Neutrophil (primary cell): ENCODE results near the gene SEMA6A.

Experiments used
- H3K27ac ChIP-seq: fragments of 200-600 bp; sonication (generic); 2 replicates; pipeline ENCODE4 v1.5.1; 2016; ENCODE audit warnings: mild to moderate bottlenecking, moderate library complexity
- H3K27me3 ChIP-seq: fragments of 200-600 bp; sonication (generic); 2 replicates; pipeline ENCODE4 v1.6.0; 2016; ENCODE audit warnings: mild to moderate bottlenecking
- H3K36me3 ChIP-seq: fragments of 200-600 bp; sonication (generic); 2 replicates; pipeline ENCODE4 v1.5.1; 2017
- H3K4me1 ChIP-seq, 2 experiments: fragments of 200-600 bp in 1 of 2; sonication (generic) in 1 of 2; 1 replicate in 1 of 2; 2 replicates in 1 of 2; pipeline versions ENCODE4 v1.5.1 to v1.6.1; 2013 to 2016; ENCODE audit warnings: low read depth in 1 of 2, low read length in 1 of 2, mild to moderate bottlenecking in 1 of 2, moderate library complexity in 1 of 2; ENCODE audit not compliant: control insufficient read depth in 1 of 2, insufficient read depth in 1 of 2
- H3K4me3 ChIP-seq, 2 experiments: fragments of 200-600 bp in 1 of 2; sonication (generic) in 1 of 2; 1 replicate in 1 of 2; 2 replicates in 1 of 2; pipeline ENCODE4 v1.5.1; 2013 to 2016; ENCODE audit warnings: low read depth in 1 of 2, low read length in 1 of 2, mild to moderate bottlenecking in 1 of 2, moderate library complexity in 1 of 2
- H3K9me3 ChIP-seq: fragments of 200-600 bp; sonication (generic); 2 replicates; pipeline ENCODE4 v1.5.1; 2016
- TF ChIP-seq, protein P1 (sequence below): fragments of 200-600 bp; sonication (generic); IDR thresholded peaks from 2 replicates; pipeline ENCODE4 v1.5.1; 2016; ENCODE audit warnings: antibody characterized with exemption

The SEMA6A gene

GRCh38 chr5:116479776-116480675 is 94.6 kb downstream of the SEMA6A start:
- Histone ChIP-seq H3K4me1 (no peaks in the 10 kb centered on the region), H3K9me3 (peaks cover 17% of the 10 kb centered on the region), H3K27me3 (no peaks in the 10 kb centered on the region), H3K36me3 (peaks cover 10% of the 10 kb centered on the region), H3K4me3 (no peak overlapping the region), H3K27ac (no peak overlapping the region)
- TF ChIP-seq, protein P1, sequence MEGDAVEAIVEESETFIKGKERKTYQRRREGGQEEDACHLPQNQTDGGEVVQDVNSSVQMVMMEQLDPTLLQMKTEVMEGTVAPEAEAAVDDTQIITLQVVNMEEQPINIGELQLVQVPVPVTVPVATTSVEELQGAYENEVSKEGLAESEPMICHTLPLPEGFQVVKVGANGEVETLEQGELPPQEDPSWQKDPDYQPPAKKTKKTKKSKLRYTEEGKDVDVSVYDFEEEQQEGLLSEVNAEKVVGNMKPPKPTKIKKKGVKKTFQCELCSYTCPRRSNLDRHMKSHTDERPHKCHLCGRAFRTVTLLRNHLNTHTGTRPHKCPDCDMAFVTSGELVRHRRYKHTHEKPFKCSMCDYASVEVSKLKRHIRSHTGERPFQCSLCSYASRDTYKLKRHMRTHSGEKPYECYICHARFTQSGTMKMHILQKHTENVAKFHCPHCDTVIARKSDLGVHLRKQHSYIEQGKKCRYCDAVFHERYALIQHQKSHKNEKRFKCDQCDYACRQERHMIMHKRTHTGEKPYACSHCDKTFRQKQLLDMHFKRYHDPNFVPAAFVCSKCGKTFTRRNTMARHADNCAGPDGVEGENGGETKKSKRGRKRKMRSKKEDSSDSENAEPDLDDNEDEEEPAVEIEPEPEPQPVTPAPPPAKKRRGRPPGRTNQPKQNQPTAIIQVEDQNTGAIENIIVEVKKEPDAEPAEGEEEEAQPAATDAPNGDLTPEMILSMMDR = no peak

GRCh38 chr5:116478491-116478890 is 96.1 kb downstream of the SEMA6A start:
- Histone ChIP-seq H3K4me3 (no peak overlapping the region), H3K27ac (no peak overlapping the region), H3K9me3 (peaks cover 17% of the 10 kb centered on the region), H3K4me1 (no peaks in the 10 kb centered on the region), H3K36me3 (peaks cover 10% of the 10 kb centered on the region), H3K27me3 (no peaks in the 10 kb centered on the region)
- TF ChIP-seq, protein P1 = no peak

DNA sequence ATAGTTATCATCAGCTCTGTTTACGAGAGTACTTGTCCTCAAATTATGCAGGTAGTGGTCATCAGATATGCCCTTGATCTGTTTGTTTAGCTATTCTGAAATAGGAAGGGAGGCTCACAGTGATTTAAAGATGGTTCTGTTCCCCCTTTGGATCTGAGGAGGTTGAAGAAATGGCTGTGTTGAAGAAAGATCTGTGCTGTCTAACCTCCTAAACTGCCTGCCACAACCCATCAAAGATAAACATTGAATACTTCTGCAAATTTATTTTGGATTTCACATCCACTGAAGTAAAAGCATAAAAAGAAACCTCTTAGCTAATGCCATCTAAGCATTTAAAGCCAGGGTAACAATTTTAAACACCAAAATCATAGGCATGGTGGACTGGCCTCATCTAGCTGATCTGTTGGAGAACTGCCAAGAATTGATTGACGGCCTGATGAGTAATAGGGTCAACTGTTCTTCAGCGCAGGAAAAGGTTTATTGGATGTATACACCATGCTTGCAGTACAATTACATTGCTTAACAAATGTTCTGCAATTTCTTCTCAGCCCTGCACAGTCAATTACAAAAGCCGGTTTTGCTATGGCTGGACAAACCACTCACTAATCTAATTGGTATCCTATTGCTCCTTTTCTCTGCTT is 97.6 kb downstream of the SEMA6A start:
- TF ChIP-seq, protein P1 = no peak
- Histone ChIP-seq H3K9me3 (peaks cover 17% of the 10 kb centered on the region), H3K4me3 (no peak overlapping the region), H3K27me3 (no peaks in the 10 kb centered on the region), H3K36me3 (peaks cover 10% of the 10 kb centered on the region), H3K4me1 (no peaks in the 10 kb centered on the region), H3K27ac (no peak overlapping the region)

DNA sequence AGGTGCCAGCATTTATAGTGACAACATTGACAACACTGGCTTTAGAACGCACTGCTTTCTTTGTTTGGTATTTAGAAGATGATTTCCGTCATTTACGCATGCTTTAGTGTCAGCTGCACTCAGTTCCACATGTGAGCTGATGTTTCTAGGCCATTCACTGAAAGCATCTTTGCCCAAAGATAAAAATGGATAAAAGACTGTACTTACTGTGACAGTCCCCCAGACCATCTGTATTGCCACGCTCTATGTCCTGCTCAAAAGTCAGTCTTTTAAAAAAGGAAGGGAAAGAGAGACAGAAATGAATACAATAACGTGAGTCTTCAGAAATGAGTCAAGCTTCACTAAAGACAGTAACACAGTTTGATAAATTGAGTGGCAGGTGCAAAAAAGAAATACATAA is 99.3 kb downstream of the SEMA6A start:
- TF ChIP-seq, protein P1 = no peak
- no peak overlapping the region for H3K27ac ChIP-seq
- no peaks in the 10 kb centered on the region for H3K4me1 ChIP-seq
- peaks cover 10% of the 10 kb centered on the region for H3K36me3 ChIP-seq
- no peak overlapping the region for H3K4me3 ChIP-seq
- H3K27me3 ChIP-seq = no peaks in the 10 kb centered on the region
- peaks cover 17% of the 10 kb centered on the region for H3K9me3 ChIP-seq

GRCh38 chr5:116473706-116474105 is 100.9 kb downstream of the SEMA6A start:
- TF ChIP-seq, protein P1 = no peak
- Histone ChIP-seq H3K27ac (no peak overlapping the region), H3K9me3 (peaks cover 17% of the 10 kb centered on the region), H3K27me3 (no peaks in the 10 kb centered on the region), H3K4me1 (no peaks in the 10 kb centered on the region), H3K36me3 (peaks cover 6% of the 10 kb centered on the region), H3K4me3 (no peak overlapping the region)
